Activated CD8-positive, alpha-beta T cell treated with anti-CD3 and anti-CD28 coated beads for 36 hours (primary cell): ENCODE results near the gene PPP4R4. TPM values are rescaled to one million over a fixed set of nuclear protein-coding genes. Genes with fewer than 3 reads are reported as not detected.
"Not testable (repeated sequence)": the region's sequence is repeated elsewhere in the genome, so short reads cannot be mapped to it uniquely, and the experiment has no call there.

Experiments used
- ATAC-seq: fragments of 200-7000 bp; cut with Tn5 transposase; one replicate; pipeline ENCODE4 v1.10.0; 2021; ENCODE audit warnings: mild to moderate bottlenecking, moderate library complexity
- CTCF ChIA-PET: fragments of 350-600 bp; sonication (Branson Sonifier 250); formaldehyde crosslinking; loops from one replicate; lab custom pipeline; 2021; ENCODE audit warnings: antibody characterized with exemption; lab: Charles Lee
- POLR2A ChIA-PET: fragments of 350-600 bp; sonication (Branson Sonifier 250); formaldehyde crosslinking; loops from one replicate; lab custom pipeline; 2021; ENCODE audit warnings: antibody characterized with exemption; lab: Charles Lee
- DNase-seq: peaks from one replicate; pipeline ENCODE4 v3.0.0-alpha.2; 2020
- H3K27ac Mint-ChIP-seq: one replicate; pipeline ENCODE4 v1.8.0; 2021; ENCODE audit warnings: mild to moderate bottlenecking, mixed read lengths
- H3K27me3 Mint-ChIP-seq: one replicate; pipeline ENCODE4 v1.8.0; 2021; ENCODE audit warnings: mixed read lengths
- H3K36me3 Mint-ChIP-seq: one replicate; pipeline ENCODE4 v1.8.0; 2021; ENCODE audit warnings: low read depth, mixed read lengths
- H3K4me1 Mint-ChIP-seq: one replicate; pipeline ENCODE4 v1.8.0; 2021; ENCODE audit warnings: low read depth, mixed read lengths
- H3K4me3 Mint-ChIP-seq: one replicate; pipeline ENCODE4 v1.8.0; 2021; ENCODE audit warnings: mild to moderate bottlenecking, moderate library complexity, mixed read lengths
- H3K9me3 Mint-ChIP-seq: one replicate; pipeline ENCODE4 v1.8.0; 2021; ENCODE audit warnings: mixed read lengths
- intact Hi-C: fragments of 100-400 bp; cut with micrococcal nuclease; formaldehyde crosslinking; loops from one replicate; pipeline ENCODE4 v1.10.0; 2022
- total RNA-seq, 2 experiments: library from RNA; stranded (reverse); gene quantifications; one replicate each; pipeline ENCODE4 v1.2.3, GENCODE V29; 2021
- TF ChIP-seq, protein P1 (sequence below): fragments of 200-600 bp; IDR thresholded peaks from one replicate; pipeline ENCODE4 v1.8.0; 2022; ENCODE audit warnings: antibody characterized with exemption, mild to moderate bottlenecking

The PPP4R4 gene
- total RNA-seq, 2 experiments from 2014 or later, result 0.63 to 1.2 TPM

DNA sequence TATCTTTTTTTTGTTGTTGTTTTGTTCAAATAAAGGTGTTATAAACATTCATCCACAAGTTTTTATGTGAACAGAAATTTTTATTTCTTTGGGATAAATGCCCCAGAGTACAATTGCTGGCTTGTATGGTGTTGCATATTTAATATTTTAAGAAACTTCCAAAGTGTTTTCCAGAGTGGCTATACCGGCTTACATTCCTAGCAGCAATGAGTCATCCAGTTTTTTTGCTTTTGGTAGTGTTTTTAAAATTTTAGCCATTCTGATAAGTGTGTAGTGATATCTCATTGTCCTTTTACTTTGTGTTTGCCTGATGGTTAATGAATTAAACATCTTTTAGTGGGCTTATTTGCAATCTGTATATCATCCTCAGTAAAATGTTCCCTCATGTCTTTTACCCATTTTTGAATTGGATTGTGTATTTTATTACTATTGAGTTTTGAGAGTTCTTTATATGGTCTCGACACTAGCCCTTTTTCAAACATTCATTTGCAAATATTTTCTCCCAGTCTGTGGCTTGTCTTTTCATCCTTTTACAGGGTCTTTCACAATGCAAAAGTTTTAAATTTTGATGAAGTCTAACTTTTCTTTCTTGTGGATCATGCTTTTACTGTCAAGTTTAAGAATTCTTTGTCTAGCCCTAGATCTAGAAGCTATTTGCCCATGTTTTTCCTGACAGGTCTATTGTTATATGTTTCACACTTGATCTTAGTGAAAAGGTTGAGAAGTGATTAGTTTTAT, 29.5 kb downstream of the PPP4R4 start:
- H3K4me1 Mint-ChIP-seq, result no peaks in the 10 kb centered on the region
- ChIA-PET CTCF (no interaction called here), POLR2A (no interaction called here)
- H3K36me3 Mint-ChIP-seq, result peaks cover 2% of the 10 kb centered on the region
- DNase-seq (no peak), ATAC-seq (no peak)
- H3K27ac Mint-ChIP-seq, result no peak overlapping the region
- intact Hi-C loops, result no loop called here
- peaks cover 26% of the 10 kb centered on the region for H3K27me3 Mint-ChIP-seq
- H3K9me3 Mint-ChIP-seq, result peaks cover 7% of the 10 kb centered on the region
- TF ChIP-seq, protein P1, sequence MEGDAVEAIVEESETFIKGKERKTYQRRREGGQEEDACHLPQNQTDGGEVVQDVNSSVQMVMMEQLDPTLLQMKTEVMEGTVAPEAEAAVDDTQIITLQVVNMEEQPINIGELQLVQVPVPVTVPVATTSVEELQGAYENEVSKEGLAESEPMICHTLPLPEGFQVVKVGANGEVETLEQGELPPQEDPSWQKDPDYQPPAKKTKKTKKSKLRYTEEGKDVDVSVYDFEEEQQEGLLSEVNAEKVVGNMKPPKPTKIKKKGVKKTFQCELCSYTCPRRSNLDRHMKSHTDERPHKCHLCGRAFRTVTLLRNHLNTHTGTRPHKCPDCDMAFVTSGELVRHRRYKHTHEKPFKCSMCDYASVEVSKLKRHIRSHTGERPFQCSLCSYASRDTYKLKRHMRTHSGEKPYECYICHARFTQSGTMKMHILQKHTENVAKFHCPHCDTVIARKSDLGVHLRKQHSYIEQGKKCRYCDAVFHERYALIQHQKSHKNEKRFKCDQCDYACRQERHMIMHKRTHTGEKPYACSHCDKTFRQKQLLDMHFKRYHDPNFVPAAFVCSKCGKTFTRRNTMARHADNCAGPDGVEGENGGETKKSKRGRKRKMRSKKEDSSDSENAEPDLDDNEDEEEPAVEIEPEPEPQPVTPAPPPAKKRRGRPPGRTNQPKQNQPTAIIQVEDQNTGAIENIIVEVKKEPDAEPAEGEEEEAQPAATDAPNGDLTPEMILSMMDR, result no peak
- H3K4me3 Mint-ChIP-seq, result no peak overlapping the region

- Mint-ChIP-seq H3K9me3 (peaks cover 5% of the 10 kb centered on the region), H3K36me3 (no peaks in the 10 kb centered on the region), H3K27ac (no peak overlapping the region), H3K4me3 (no peak overlapping the region), H3K4me1 (no peaks in the 10 kb centered on the region), H3K27me3 (peaks cover 21% of the 10 kb centered on the region)
- DNase-seq (no peak), ATAC-seq (no peak)
- intact Hi-C loops, result no loop called here
- CTCF ChIA-PET, result no interaction called here
- POLR2A ChIA-PET, result interaction anchor here (0.6 kb wide), 1 partner anchor 84 kb away, joined by 3 read pairs; no protein-coding TSS in a partner anchor
- TF ChIP-seq, protein P1, result no peak
Measured at GRCh38 chr14:94213021-94213420, 38.9 kb downstream of the PPP4R4 start.

DNA sequence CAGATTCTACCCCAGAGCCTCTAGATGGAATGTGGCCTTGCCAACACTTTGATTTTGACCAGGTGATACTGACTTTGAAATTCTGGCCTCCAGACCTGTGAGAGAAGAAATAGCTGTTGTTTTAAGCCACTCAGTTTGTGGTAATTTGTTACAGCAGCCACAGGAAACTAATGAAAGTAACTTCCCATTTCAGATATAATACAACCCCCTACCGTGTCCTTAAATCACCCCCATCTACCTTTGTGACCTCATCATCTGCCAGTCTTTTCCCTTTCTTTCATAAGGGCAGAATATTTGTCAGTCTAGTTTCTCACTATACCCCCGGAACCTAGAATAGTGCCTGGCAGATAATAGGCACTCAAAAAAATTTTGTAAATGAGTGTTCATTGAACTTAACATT, 39.6 kb downstream of the PPP4R4 start:
- DNase-seq (no peak), ATAC-seq (no peak)
- H3K9me3 Mint-ChIP-seq, result peaks cover 5% of the 10 kb centered on the region
- POLR2A ChIA-PET, result interaction anchor here (0.6 to 0.7 kb wide), 2 partner anchors 27 to 85 kb away, joined by 3 read pairs; no protein-coding TSS in a partner anchor
- H3K27ac Mint-ChIP-seq, result no peak overlapping the region
- H3K27me3 Mint-ChIP-seq, result peaks cover 25% of the 10 kb centered on the region
- H3K4me3 Mint-ChIP-seq, result no peak overlapping the region
- no peaks in the 10 kb centered on the region for H3K36me3 Mint-ChIP-seq
- H3K4me1 Mint-ChIP-seq, result no peaks in the 10 kb centered on the region
- intact Hi-C loops, result no loop called here
- CTCF ChIA-PET, result no interaction called here
- TF ChIP-seq, protein P1, result no peak

- no peaks in the 10 kb centered on the region for H3K4me1 Mint-ChIP-seq
- DNase-seq (no peak), ATAC-seq (no peak)
- H3K36me3 Mint-ChIP-seq, result no peaks in the 10 kb centered on the region
- CTCF ChIA-PET, result no interaction called here
- H3K27ac Mint-ChIP-seq, result no peak overlapping the region
- POLR2A ChIA-PET, result no interaction called here
- peaks cover 19% of the 10 kb centered on the region for H3K27me3 Mint-ChIP-seq
- H3K4me3 Mint-ChIP-seq, result no peak overlapping the region
- TF ChIP-seq, protein P1, result no peak
- intact Hi-C loops, result no loop called here
- peaks cover 9% of the 10 kb centered on the region for H3K9me3 Mint-ChIP-seq
Measured at GRCh38 chr14:94217116-94217515, 43.0 kb downstream of the PPP4R4 start.

DNA sequence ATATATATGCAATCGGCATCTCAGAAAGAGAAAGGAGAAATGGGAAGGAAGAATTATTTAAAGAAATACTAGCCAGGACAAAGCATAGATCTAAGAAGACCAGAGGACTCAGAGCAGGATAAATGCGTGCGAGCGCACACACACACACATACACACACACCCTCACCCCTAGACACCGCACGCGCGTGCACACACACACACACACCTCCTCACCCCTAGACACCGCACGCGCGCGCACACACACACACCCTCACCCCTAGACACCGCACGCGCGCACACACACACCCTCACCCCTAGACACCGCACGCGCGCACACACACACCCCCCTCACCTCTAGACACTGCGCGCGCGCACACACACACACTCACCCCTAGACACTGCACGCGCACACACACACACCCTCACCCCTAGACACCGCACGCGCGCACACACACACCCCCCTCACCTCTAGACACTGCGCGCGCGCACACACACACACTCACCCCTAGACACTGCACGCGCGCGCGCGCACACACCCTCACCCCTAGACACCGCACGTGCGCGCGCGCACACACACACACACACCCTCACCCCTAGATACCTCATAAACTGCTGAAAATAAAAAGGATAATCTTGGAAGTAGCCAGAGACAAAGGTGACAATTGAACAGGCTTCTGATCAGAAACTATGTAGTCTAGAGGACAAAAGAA, 44.2 kb downstream of the PPP4R4 start:
- H3K27ac Mint-ChIP-seq, POLR2A ChIA-PET, H3K9me3 Mint-ChIP-seq, DNase-seq, ATAC-seq, intact Hi-C loops, H3K4me3 Mint-ChIP-seq, CTCF ChIA-PET, H3K36me3 Mint-ChIP-seq, H3K4me1 Mint-ChIP-seq: not testable (repeated sequence)
- H3K27me3 Mint-ChIP-seq, result peaks cover 17% of the 10 kb centered on the region
